22Rv1 (cell line): Measurements from ENCODE around the gene STK33.

Experiments
- H3K27ac ChIP-seq: fragments of 450-650 bp; 2 replicates; pipeline ENCODE4 v1.5.1; 2017
- ZFX ChIP-seq: fragments of 450-650 bp; IDR thresholded peaks from 2 replicates; pipeline ENCODE4 v1.6.1; 2017; ENCODE audit warnings: antibody characterized with exemption, borderline replicate concordance
- TF ChIP-seq, protein P1 (sequence below): fragments of 450-650 bp; IDR thresholded peaks from 2 replicates; pipeline ENCODE4 v1.5.1; 2017; ENCODE audit warnings: mild to moderate bottlenecking

Gene STK33

GRCh38 chr11:8598506-8598905, 4.5 kb upstream of the STK33 start:
- TF ChIP-seq, protein P1, sequence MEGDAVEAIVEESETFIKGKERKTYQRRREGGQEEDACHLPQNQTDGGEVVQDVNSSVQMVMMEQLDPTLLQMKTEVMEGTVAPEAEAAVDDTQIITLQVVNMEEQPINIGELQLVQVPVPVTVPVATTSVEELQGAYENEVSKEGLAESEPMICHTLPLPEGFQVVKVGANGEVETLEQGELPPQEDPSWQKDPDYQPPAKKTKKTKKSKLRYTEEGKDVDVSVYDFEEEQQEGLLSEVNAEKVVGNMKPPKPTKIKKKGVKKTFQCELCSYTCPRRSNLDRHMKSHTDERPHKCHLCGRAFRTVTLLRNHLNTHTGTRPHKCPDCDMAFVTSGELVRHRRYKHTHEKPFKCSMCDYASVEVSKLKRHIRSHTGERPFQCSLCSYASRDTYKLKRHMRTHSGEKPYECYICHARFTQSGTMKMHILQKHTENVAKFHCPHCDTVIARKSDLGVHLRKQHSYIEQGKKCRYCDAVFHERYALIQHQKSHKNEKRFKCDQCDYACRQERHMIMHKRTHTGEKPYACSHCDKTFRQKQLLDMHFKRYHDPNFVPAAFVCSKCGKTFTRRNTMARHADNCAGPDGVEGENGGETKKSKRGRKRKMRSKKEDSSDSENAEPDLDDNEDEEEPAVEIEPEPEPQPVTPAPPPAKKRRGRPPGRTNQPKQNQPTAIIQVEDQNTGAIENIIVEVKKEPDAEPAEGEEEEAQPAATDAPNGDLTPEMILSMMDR, result no peak
- no peak overlapping the region for H3K27ac ChIP-seq

DNA sequence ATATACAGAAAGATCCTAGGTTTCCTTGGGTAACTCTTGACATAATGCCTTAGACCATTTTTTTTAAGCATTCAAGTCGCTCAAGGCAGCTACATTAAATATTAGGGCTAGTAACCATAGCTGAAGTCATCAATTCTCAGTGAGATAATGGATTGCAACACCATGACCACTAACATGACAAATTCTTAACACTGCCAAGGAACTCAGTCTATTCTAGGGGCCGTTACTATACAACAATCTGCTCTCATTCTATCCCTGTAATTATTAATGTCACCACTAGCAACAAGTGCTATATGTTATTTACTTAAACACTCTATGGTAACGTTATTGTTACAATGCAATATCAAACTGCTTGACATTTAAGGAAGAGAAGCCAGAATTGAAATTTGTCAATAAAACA, 3.2 kb upstream of the STK33 start:
- no peak overlapping the region for H3K27ac ChIP-seq
- no peak for TF ChIP-seq ZFX
- TF ChIP-seq, protein P1, result no peak

- no peak overlapping the region for H3K27ac ChIP-seq
- no peak for TF ChIP-seq ZFX
- TF ChIP-seq, protein P1, result no peak
Observed at GRCh38 chr11:8596504-8597046, 2.5 kb upstream of the STK33 start.

GRCh38 chr11:8593455-8593854, 573 bp downstream of the STK33 start:
- H3K27ac ChIP-seq, result no peak overlapping the region
- TF ChIP-seq, protein P1, result no peak
- TF ChIP-seq ZFX, result no peak

DNA sequence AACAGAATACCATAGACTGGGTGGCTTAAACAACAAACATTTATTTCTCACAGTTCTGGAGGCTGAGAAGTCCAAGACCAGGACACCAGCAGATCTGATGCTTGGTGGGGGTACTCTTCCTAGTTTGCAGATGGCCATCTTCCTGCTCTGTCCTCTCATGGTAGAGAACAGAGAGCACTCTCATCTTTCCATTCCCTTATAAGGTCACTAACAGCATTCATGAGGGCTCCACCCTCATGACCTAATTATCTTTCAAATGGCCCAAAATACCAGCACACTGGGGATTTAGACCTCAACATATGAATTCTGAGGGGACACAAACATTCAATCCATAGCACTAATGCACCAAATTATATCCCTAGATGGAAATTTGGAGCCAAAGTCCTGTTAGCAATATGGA, 6.1 kb downstream of the STK33 start:
- TF ChIP-seq, protein P1, result no peak
- TF ChIP-seq ZFX, result no peak
- no peak overlapping the region for H3K27ac ChIP-seq

GRCh38 chr11:8586805-8587204, 7.2 kb downstream of the STK33 start:
- no peak overlapping the region for H3K27ac ChIP-seq

GRCh38 chr11:8586184-8586583, 7.8 kb downstream of the STK33 start:
- no peak for TF ChIP-seq ZFX
- TF ChIP-seq, protein P1, result no peak
- H3K27ac ChIP-seq, result no peak overlapping the region

More at GRCh38 chr11:8586805-8587204, 7.2 kb downstream of the STK33 start:
- TF ChIP-seq ZFX, result no peak
- TF ChIP-seq, protein P1, result no peak
